Breast epithelium (tissue), 4 donors: Measurements from ENCODE around the gene COBLL1. TPM values are rescaled to one million over a fixed set of nuclear protein-coding genes. Genes with fewer than 3 reads are reported as not detected.

Experiments
- DNase-seq, 2 donors: peaks; one replicate each; pipeline ENCODE4 v3.0.0-alpha.2; 2019; ENCODE audit warnings: low spot score in 2 of 2
- H3K27ac ChIP-seq, 2 donors: fragments of 200-600 bp; sonication (generic) in 1 of 2; one replicate each; pipeline ENCODE4 v1.5.1; 2016 to 2019; ENCODE audit warnings: mild to moderate bottlenecking in 1 of 2
- H3K27me3 ChIP-seq, 2 donors: fragments of 200-600 bp; sonication (generic) in 1 of 2; one replicate each; pipeline versions ENCODE4 v1.5.1 to v1.6.0; 2017 to 2019; ENCODE audit warnings: control low read depth in 1 of 2, mild to moderate bottlenecking in 1 of 2
- H3K36me3 ChIP-seq: fragments of 200-600 bp; one replicate; pipeline ENCODE4 v1.5.1; 2019
- H3K4me1 ChIP-seq, 2 donors: fragments of 200-600 bp; sonication (generic); one replicate each; pipeline ENCODE4 v1.5.1; 2016 to 2019; ENCODE audit warnings: control low read depth in 1 of 2
- H3K4me3 ChIP-seq, 3 donors: fragments of 200-600 bp; sonication (generic); 1 replicate in 2 of 3; 2 replicates in 1 of 3; pipeline ENCODE4 v1.5.1; 2016 to 2019; ENCODE audit warnings: mild to moderate bottlenecking in 3 of 3, moderate library complexity in 2 of 3
- H3K9me3 ChIP-seq, 2 donors: fragments of 200-600 bp; sonication (generic) in 1 of 2; one replicate each; pipeline ENCODE4 v1.5.1; 2016 to 2019; ENCODE audit warnings: control low read depth in 1 of 2
- CTCF ChIP-seq, 3 donors: fragments of 450-650 bp; IDR thresholded peaks; one replicate each; pipeline ENCODE4 v1.5.1; 2016 to 2017; ENCODE audit warnings: antibody characterized with exemption in 3 of 3, mild to moderate bottlenecking in 3 of 3, moderate library complexity in 3 of 3
- POLR2A ChIP-seq: fragments of 450-650 bp; IDR thresholded peaks from one replicate; pipeline ENCODE4 v1.6.1; 2016; ENCODE audit warnings: antibody characterized with exemption, mild to moderate bottlenecking, moderate library complexity
- POLR2AphosphoS5 ChIP-seq, 3 donors: sonication (generic); formaldehyde crosslinking; IDR thresholded peaks; one replicate each; pipeline ENCODE4 v1.6.1; 2017; ENCODE audit warnings: antibody characterized with exemption in 3 of 3
- intact Hi-C: fragments of 100-400 bp; cut with DNase I; formaldehyde crosslinking; loops from one replicate; pipeline ENCODE4 v1.15.1; 2023; ENCODE audit warnings: low total_unique reads
- total RNA-seq, 3 donors: library from RNA; depleted of rRNA; stranded (reverse); fragments of >200 nt; gene quantifications; one replicate each; pipeline ENCODE4 v1.1.0, GENCODE V29; 2016

COBLL1 gene
- total RNA-seq, 3 donors from 2014 or later: 43.6 to 92.8 (median 75.8) TPM

- no peaks in the 10 kb centered on the region for H3K9me3 ChIP-seq
- no peaks in the 10 kb centered on the region for H3K27me3 ChIP-seq
- no peak overlapping the region for H3K4me3 ChIP-seq
- no peak for DNase-seq
- H3K4me1 ChIP-seq: no peaks in the 10 kb centered on the region
- no peaks in the 10 kb centered on the region for H3K36me3 ChIP-seq
- intact Hi-C loops: no loop called here
- peak overlapping the region in 1 of 2 donors; percentile 10 for H3K27ac ChIP-seq
- TF ChIP-seq CTCF (IDR thresholded peaks at IDR 0.05): peak in 1 of 3 donors; percentile 10
- TF ChIP-seq POLR2A: no peak
These were observed 17.7 kb upstream of the COBLL1 start for GRCh38 chr2:164859251-164859818.

GRCh38 chr2:164852086-164852485 is 10.5 kb upstream of the COBLL1 start:
- intact Hi-C loops: no loop called here
- DNase-seq: no peak
- no peaks in the 10 kb centered on the region for H3K36me3 ChIP-seq
- H3K27me3 ChIP-seq: no peaks in the 10 kb centered on the region
- H3K9me3 ChIP-seq: no peaks in the 10 kb centered on the region
- TF ChIP-seq CTCF (IDR thresholded peaks at IDR 0.05) (no peak), POLR2AphosphoS5 (IDR thresholded peaks at IDR 0.05) (no peak), POLR2A (no peak)
- no peak overlapping the region for H3K4me3 ChIP-seq
- no peak overlapping the region for H3K27ac ChIP-seq
- H3K4me1 ChIP-seq: no peaks in the 10 kb centered on the region

- no peaks in the 10 kb centered on the region for H3K9me3 ChIP-seq
- H3K4me3 ChIP-seq: no peak overlapping the region
- DNase-seq: no peak
- no peaks in the 10 kb centered on the region for H3K27me3 ChIP-seq
- H3K4me1 ChIP-seq: no peaks in the 10 kb centered on the region
- no peak overlapping the region for H3K27ac ChIP-seq
- TF ChIP-seq CTCF (IDR thresholded peaks at IDR 0.05) (no peak), POLR2A (no peak), POLR2AphosphoS5 (IDR thresholded peaks at IDR 0.05) (no peak)
- H3K36me3 ChIP-seq: no peaks in the 10 kb centered on the region
- intact Hi-C loops: no loop called here
These were observed 8.6 kb upstream of the COBLL1 start for GRCh38 chr2:164850235-164850634.

- intact Hi-C loops: no loop called here
- Histone ChIP-seq H3K4me1 (no peaks in the 10 kb centered on the region), H3K27me3 (no peaks in the 10 kb centered on the region), H3K27ac (no peak overlapping the region), H3K9me3 (no peaks in the 10 kb centered on the region), H3K4me3 (no peak overlapping the region), H3K36me3 (no peaks in the 10 kb centered on the region)
- DNase-seq: no peak
- TF ChIP-seq POLR2AphosphoS5 (IDR thresholded peaks at IDR 0.05) (no peak), POLR2A (no peak), CTCF (IDR thresholded peaks at IDR 0.05) (no peak)
These were observed 7.9 kb upstream of the COBLL1 start for GRCh38 chr2:164849506-164849905.

- Histone ChIP-seq H3K27me3 (no peaks in the 10 kb centered on the region), H3K4me3 (no peak overlapping the region), H3K4me1 (no peaks in the 10 kb centered on the region), H3K27ac (no peak overlapping the region), H3K9me3 (no peaks in the 10 kb centered on the region), H3K36me3 (no peaks in the 10 kb centered on the region)
- intact Hi-C loops: no loop called here
- TF ChIP-seq POLR2AphosphoS5 (IDR thresholded peaks at IDR 0.05) (no peak), POLR2A (no peak), CTCF (IDR thresholded peaks at IDR 0.05) (no peak)
- peak in 1 of 2 donors; percentile 45 for DNase-seq
These were observed 6.5 kb upstream of the COBLL1 start for GRCh38 chr2:164847981-164848741.
